Adrenal gland (tissue), 5 donors: ENCODE measurements around the gene CORO2A.

ENCODE experiments used
- CTCF ChIP-seq, 6 experiments: fragments of 450-650 bp in 4 of 6; fragments of 200-600 bp in 2 of 6; sonication (generic) in 1 of 6; IDR thresholded peaks; 1 replicate in 5 of 6; 2 replicates in 1 of 6; pipeline versions ENCODE4 v1.5.1 to v1.8.0; 2016 to 2021; ENCODE audit warnings: antibody characterized with exemption in 6 of 6, mild to moderate bottlenecking in 2 of 6, moderate library complexity in 1 of 6
- POLR2A ChIP-seq, 2 donors: fragments of 450-650 bp; IDR thresholded peaks; one replicate each; pipeline ENCODE4 v1.6.1; 2017; ENCODE audit warnings: antibody characterized with exemption in 2 of 2, mild to moderate bottlenecking in 2 of 2, moderate library complexity in 1 of 2
- donor health status: DM: no; HTN: no; CAD: no.

- TF ChIP-seq CTCF (IDR thresholded peaks at IDR 0.05) (no peak), POLR2A (IDR thresholded peaks at IDR 0.05) (no peak)
Observed at GRCh38 chr9:98228392-98229089, 36.1 kb upstream of the CORO2A start.
